MM.1S (cell line): ENCODE data around the gene CMTM7.

Source experiments
- DNase-seq: peaks from one replicate; pipeline ENCODE4 v3.0.0-alpha.2; 2015
- H2AFZ ChIP-seq: fragments of 300-600 bp; sonication (generic); 2 replicates; pipeline ENCODE4 v1.6.0; 2016; ENCODE audit warnings: antibody characterized with exemption, low read length
- H3F3A ChIP-seq: fragments of 300-600 bp; sonication (generic); 2 replicates; pipeline ENCODE4 v1.6.1; 2016; ENCODE audit warnings: mild to moderate bottlenecking, antibody characterized with exemption, low read length, moderate library complexity, mixed read lengths; ENCODE audit not compliant: insufficient read depth
- H3K27ac ChIP-seq: fragments of 300-600 bp; sonication (generic); 2 replicates; pipeline ENCODE4 v1.5.1; 2016; ENCODE audit warnings: mild to moderate bottlenecking, low read length
- H3K27me3 ChIP-seq: fragments of 300-600 bp; sonication (generic); replicated peaks from 2 replicates; pipeline ENCODE4 v1.6.0; 2016; ENCODE audit warnings: low read length; ENCODE audit not compliant: insufficient read depth
- H3K36me3 ChIP-seq: fragments of 300-600 bp; sonication (generic); replicated peaks from 2 replicates; pipeline ENCODE4 v1.6.1; 2016; ENCODE audit warnings: mild to moderate bottlenecking, low read length, mixed read lengths; ENCODE audit not compliant: insufficient read depth
- H3K4me1 ChIP-seq: fragments of 300-600 bp; sonication (generic); 2 replicates; pipeline ENCODE4 v1.6.1; 2016; ENCODE audit warnings: low read length, mixed read lengths
- H3K4me2 ChIP-seq: fragments of 300-600 bp; sonication (generic); 2 replicates; pipeline ENCODE4 v1.6.0; 2016; ENCODE audit warnings: low read depth, low read length
- H3K4me3 ChIP-seq: fragments of 300-600 bp; sonication (generic); 2 replicates; pipeline ENCODE4 v1.5.1; 2016; ENCODE audit warnings: low read length, mixed read lengths
- H3K79me2 ChIP-seq: fragments of 300-600 bp; sonication (generic); 2 replicates; pipeline ENCODE4 v1.6.1; 2016; ENCODE audit warnings: mixed run types, low read length, mixed read lengths
- H3K9ac ChIP-seq: fragments of 300-600 bp; sonication (generic); 2 replicates; pipeline ENCODE4 v1.6.1; 2016; ENCODE audit warnings: low read length, mixed read lengths
- H3K9me2 ChIP-seq: fragments of 300-600 bp; sonication (generic); replicated peaks from 2 replicates; pipeline ENCODE4 v1.6.1; 2016; ENCODE audit warnings: mild to moderate bottlenecking, low read length, mixed read lengths; ENCODE audit not compliant: insufficient read depth
- H3K9me3 ChIP-seq: fragments of 300-600 bp; sonication (generic); replicated peaks from 2 replicates; pipeline ENCODE4 v1.6.1; 2016; ENCODE audit warnings: mild to moderate bottlenecking, low read length, mixed read lengths; ENCODE audit not compliant: insufficient read depth
- H4K20me1 ChIP-seq: fragments of 300-600 bp; sonication (generic); 2 replicates; pipeline ENCODE4 v1.6.1; 2016; ENCODE audit warnings: mild to moderate bottlenecking, low read length, moderate library complexity, mixed read lengths; ENCODE audit not compliant: insufficient read depth
- EZH2 ChIP-seq: fragments of 300-600 bp; sonication (generic); optimal IDR thresholded peaks from 2 replicates; pipeline ENCODE3; 2017; ENCODE audit warnings: low read depth, mild to moderate bottlenecking, antibody characterized with exemption, low read length, mixed read lengths
- EZH2phosphoT487 ChIP-seq: fragments of 300-600 bp; sonication (generic); IDR thresholded peaks from 2 replicates; pipeline ENCODE4 v1.6.1; 2018; ENCODE audit warnings: antibody characterized with exemption, low read length
- TF ChIP-seq, protein P1 (sequence below): fragments of 300-600 bp; sonication (generic); IDR thresholded peaks from 2 replicates; pipeline ENCODE4 v1.5.1; 2016; ENCODE audit warnings: antibody characterized with exemption, low read length, mixed read lengths

CMTM7 gene

DNA sequence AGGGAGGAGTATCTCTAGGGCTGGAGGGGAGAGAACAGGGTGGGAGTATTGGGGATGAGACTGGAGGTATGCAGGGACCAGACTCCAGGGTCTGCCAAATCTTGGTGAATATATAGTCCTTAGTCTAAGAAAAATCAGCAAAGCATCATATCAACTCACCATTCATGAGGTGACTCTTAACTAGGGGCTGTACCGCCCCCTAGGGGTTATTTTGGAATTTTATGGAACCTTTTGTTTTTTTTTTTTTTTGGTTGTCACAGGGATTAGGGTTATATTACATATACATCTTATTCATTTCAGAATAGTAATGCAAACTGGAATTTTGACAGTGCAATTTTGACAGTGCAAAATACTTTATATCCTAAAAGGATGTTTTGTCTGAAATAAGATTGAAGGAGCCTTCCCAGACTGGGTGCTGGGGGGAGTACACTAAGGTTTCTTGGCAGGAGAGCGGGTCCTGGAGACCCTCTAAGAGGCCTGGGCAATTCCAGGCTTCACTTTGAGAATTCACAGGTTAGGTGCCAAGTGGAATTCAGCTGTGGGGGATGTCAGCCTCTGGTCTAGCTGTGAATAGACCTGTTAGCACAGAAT lies 7.5 kb downstream of the CMTM7 start:
- TF ChIP-seq, protein P1, sequence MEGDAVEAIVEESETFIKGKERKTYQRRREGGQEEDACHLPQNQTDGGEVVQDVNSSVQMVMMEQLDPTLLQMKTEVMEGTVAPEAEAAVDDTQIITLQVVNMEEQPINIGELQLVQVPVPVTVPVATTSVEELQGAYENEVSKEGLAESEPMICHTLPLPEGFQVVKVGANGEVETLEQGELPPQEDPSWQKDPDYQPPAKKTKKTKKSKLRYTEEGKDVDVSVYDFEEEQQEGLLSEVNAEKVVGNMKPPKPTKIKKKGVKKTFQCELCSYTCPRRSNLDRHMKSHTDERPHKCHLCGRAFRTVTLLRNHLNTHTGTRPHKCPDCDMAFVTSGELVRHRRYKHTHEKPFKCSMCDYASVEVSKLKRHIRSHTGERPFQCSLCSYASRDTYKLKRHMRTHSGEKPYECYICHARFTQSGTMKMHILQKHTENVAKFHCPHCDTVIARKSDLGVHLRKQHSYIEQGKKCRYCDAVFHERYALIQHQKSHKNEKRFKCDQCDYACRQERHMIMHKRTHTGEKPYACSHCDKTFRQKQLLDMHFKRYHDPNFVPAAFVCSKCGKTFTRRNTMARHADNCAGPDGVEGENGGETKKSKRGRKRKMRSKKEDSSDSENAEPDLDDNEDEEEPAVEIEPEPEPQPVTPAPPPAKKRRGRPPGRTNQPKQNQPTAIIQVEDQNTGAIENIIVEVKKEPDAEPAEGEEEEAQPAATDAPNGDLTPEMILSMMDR, result peak; percentile 60
- TF ChIP-seq EZH2phosphoT487, result no peak
- peaks cover 7% of the 10 kb centered on the region; the same call in 1 of the 2 replicates for H3F3A ChIP-seq
- H3K27ac ChIP-seq, result no peak overlapping the region
- no peak overlapping the region for H3K9ac ChIP-seq
- peak; percentile 67 for DNase-seq
- H3K27me3 ChIP-seq, result no peaks in the 10 kb centered on the region
- H3K9me3 ChIP-seq, result no peaks in the 10 kb centered on the region
- H3K36me3 ChIP-seq, result no peaks in the 10 kb centered on the region
- no peak overlapping the region for H3K4me3 ChIP-seq
- no peaks in the 10 kb centered on the region for H4K20me1 ChIP-seq
- peaks cover 7% of the 10 kb centered on the region for H3K4me1 ChIP-seq
- no peak overlapping the region for H2AFZ ChIP-seq
- H3K4me2 ChIP-seq, result no peak overlapping the region
- no peaks in the 10 kb centered on the region for H3K9me2 ChIP-seq
- H3K79me2 ChIP-seq, result no peaks in the 10 kb centered on the region; the same call in 1 of the 2 replicates

DNA sequence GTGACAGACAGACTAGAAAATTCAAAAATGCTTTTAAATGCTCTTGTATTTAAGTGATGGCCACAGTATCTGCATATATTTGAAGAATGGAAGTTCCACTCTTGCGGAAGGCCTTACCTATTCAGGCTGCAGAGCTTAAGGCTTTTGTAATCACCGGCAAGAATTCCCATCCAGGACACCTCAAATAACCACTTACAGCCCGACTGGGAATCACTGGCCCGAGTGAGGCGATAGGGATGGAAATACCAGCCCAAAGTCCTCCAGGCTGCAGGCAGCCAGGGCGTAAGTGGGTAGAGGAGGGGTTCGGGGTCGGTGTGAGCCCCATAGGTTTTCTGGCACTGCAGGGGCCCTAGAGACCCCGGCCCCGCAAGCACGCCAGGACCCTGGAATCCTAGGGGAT lies 9.5 kb downstream of the CMTM7 start:
- H3K9ac ChIP-seq, result peak overlapping the region; percentile 71; the same call in 1 of the 2 replicates
- peaks cover 7% of the 10 kb centered on the region for H3K4me1 ChIP-seq
- no peaks in the 10 kb centered on the region for H4K20me1 ChIP-seq
- no peaks in the 10 kb centered on the region for H3K27me3 ChIP-seq
- peak overlapping the region; percentile 85 for H3K4me2 ChIP-seq
- no peaks in the 10 kb centered on the region for H3K9me3 ChIP-seq
- peak overlapping the region; percentile 65; the same call in 1 of the 2 replicates for H3K27ac ChIP-seq
- no peak for DNase-seq
- no peaks in the 10 kb centered on the region for H3K36me3 ChIP-seq
- H2AFZ ChIP-seq, result peak overlapping the region; percentile 78
- H3K79me2 ChIP-seq, result no peaks in the 10 kb centered on the region; the same call in 1 of the 2 replicates
- TF ChIP-seq, protein P1, result no peak
- no peak for TF ChIP-seq EZH2
- no peak for TF ChIP-seq EZH2phosphoT487
- H3F3A ChIP-seq, result peaks cover 7% of the 10 kb centered on the region; the same call in 1 of the 2 replicates
- H3K9me2 ChIP-seq, result no peaks in the 10 kb centered on the region
- peak overlapping the region; percentile 61 for H3K4me3 ChIP-seq

DNA sequence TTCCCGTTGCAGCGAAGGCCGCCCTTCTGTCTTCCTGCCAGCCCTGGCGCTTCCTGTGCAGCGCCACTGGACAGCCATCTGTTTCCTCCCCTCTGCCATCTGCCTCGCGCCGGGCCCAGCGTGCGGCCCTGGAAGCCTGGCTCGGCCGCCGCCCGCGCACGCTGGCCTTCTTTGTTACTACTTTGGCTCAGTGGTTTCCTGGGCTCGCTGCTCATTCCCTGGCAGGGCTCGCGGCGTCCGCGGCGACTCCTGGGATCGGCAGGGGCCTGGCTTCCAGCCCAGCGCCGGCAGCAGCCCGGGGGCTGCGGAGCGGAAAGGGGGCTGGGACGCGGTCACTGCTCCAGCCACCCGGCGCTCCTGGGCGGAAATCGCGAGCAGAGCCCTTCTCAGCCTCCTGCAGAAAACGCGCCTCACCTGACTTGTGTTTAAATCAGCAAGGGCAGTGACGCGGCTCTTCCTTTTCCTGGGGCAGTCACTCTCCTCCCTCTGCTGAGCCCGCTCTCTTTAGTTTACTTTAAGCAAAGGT lies 10.0 kb downstream of the CMTM7 start:
- DNase-seq, result peak; percentile 51
- H3K36me3 ChIP-seq, result no peaks in the 10 kb centered on the region
- TF ChIP-seq EZH2, result no peak
- TF ChIP-seq, protein P1, result no peak
- TF ChIP-seq EZH2phosphoT487, result no peak
- no peaks in the 10 kb centered on the region for H3K9me2 ChIP-seq
- peaks cover 11% of the 10 kb centered on the region for H3K4me1 ChIP-seq
- H2AFZ ChIP-seq, result peak overlapping the region; percentile 78
- peak overlapping the region; percentile 71 for H3K9ac ChIP-seq
- H3K79me2 ChIP-seq, result no peaks in the 10 kb centered on the region; the same call in 1 of the 2 replicates
- peak overlapping the region; percentile 65; the same call in 1 of the 2 replicates for H3K27ac ChIP-seq
- H3K4me3 ChIP-seq, result peak overlapping the region; percentile 61
- peak overlapping the region; percentile 85 for H3K4me2 ChIP-seq
- H3K9me3 ChIP-seq, result no peaks in the 10 kb centered on the region
- H3K27me3 ChIP-seq, result no peaks in the 10 kb centered on the region
- no peaks in the 10 kb centered on the region for H4K20me1 ChIP-seq
- peaks cover 7% of the 10 kb centered on the region; the same call in 1 of the 2 replicates for H3F3A ChIP-seq
